ENCODE data around the gene ZFAND3. TPM values are rescaled to one million over a fixed set of nuclear protein-coding genes. Genes with fewer than 3 reads are reported as not detected.

Gene ZFAND3
- polyA plus RNA-seq, 2 of the 4 experiments (the other 2 are of a cell fraction) = 12.0 to 50.0 TPM

DNA sequence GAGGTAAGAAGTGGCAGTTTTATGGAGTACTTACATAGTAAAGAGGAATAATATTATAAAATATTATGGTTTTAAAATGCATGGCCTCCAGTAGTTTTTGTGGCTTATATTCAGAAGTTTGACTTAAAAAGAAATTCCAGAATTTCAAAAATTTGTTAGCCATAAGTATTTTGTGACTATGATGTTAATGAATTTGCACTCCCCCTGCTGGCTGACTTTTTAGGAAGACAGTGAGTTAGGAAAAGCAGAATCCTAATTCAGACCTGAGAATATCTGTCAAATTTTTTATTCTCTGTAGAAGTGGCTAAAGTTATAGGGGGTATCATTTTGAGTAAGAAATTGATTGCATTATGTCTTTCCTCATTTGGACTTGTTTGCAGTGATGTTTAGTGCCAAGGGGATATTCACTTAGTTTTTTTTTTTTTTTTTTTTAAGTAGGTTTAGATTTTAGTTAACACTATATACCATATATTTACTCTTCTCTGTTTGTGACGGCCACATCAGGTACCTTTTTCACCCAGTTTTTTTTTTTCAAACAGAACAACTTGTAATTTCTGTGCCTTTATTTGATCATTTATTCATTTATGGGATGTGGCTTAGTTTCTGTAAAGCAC is 40.8 kb downstream of the ZFAND3 start:
- peaks cover 38% of the 10 kb centered on the region for H3K4me1 ChIP-seq
- H3K27ac ChIP-seq = no peak overlapping the region
- H3K9me3 ChIP-seq = no peaks in the 10 kb centered on the region
- H3K4me3 ChIP-seq = no peak overlapping the region
- ATAC-seq = peak in 1 of 2 experiments; percentile 39; a peak in 1 of 6 replicates
- FAIRE-seq = no peak
- H3K4me2 ChIP-seq = no peak overlapping the region
- 13% methylated on average over 1 of the region's 1 CpG for WGBS (ENCODE audit: missing lambda C conversion rate)
- peak; percentile 12 to 40 for DNase-seq (ENCODE audit: low read depth in 1 of 2, low spot score in 1 of 2)
- CTCF ChIA-PET = interaction anchor here (0.6 to 1.0 kb wide), 4 partner anchors 22 to 816 kb away, joined by 3 to 7 read pairs (median 4); no protein-coding TSS in a partner anchor
- POLR2A ChIA-PET = interaction anchor here (1.7 kb wide), 1 partner anchor 41 kb away, joined by 7 read pairs; the partner anchor contains the start of gene ZFAND3
- TF ChIP-seq SMC3 (IDR thresholded peaks at IDR 0.05) (peak; percentile 56; the same call in 2 of the 3 replicates), RAD21 (conservative IDR thresholded peaks at IDR 0.05 in 1 of 2, IDR thresholded peaks at IDR 0.05 in 1 of 2) (peak; percentile 39 to 44; a peak in 2 of 5 replicates)
- TF ChIP-seq, protein P1, sequence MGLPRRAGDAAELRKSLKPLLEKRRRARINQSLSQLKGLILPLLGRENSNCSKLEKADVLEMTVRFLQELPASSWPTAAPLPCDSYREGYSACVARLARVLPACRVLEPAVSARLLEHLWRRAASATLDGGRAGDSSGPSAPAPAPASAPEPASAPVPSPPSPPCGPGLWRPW (IDR thresholded peaks at IDR 0.05) = no peak
- TF ChIP-seq, protein P2, sequence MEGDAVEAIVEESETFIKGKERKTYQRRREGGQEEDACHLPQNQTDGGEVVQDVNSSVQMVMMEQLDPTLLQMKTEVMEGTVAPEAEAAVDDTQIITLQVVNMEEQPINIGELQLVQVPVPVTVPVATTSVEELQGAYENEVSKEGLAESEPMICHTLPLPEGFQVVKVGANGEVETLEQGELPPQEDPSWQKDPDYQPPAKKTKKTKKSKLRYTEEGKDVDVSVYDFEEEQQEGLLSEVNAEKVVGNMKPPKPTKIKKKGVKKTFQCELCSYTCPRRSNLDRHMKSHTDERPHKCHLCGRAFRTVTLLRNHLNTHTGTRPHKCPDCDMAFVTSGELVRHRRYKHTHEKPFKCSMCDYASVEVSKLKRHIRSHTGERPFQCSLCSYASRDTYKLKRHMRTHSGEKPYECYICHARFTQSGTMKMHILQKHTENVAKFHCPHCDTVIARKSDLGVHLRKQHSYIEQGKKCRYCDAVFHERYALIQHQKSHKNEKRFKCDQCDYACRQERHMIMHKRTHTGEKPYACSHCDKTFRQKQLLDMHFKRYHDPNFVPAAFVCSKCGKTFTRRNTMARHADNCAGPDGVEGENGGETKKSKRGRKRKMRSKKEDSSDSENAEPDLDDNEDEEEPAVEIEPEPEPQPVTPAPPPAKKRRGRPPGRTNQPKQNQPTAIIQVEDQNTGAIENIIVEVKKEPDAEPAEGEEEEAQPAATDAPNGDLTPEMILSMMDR (IDR thresholded peaks at IDR 0.05) = peak; percentile 54

DNA sequence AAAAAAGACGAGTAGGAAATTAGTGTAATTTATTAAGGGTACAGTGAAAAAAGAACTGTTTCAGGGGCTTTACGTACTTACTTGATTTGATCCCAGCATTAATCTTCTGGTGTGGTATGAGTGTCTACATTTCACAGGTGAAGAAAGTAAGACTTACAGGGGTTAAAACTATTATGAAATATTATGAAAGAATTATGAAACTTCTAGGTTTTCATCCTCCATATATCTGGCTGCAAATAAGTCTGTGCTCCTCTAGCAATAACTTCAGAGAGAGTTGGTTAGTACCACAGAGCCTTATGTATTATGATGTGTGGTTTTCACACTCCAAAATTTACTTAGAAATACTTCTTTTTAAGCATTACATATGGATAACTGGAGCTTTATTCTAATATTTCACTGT is 41.9 kb downstream of the ZFAND3 start:
- no peak overlapping the region for H3K27ac ChIP-seq
- WGBS (ENCODE audit: missing lambda C conversion rate) = 74% methylated on average over 2 of the region's 2 CpGs
- TF ChIP-seq CEBPB (IDR thresholded peaks at IDR 0.05) = 0 out of 4 replicates have a peak, but pooled peaks of 1 of the 2 experiments have one; percentile 11
- TF ChIP-seq, protein P3, sequence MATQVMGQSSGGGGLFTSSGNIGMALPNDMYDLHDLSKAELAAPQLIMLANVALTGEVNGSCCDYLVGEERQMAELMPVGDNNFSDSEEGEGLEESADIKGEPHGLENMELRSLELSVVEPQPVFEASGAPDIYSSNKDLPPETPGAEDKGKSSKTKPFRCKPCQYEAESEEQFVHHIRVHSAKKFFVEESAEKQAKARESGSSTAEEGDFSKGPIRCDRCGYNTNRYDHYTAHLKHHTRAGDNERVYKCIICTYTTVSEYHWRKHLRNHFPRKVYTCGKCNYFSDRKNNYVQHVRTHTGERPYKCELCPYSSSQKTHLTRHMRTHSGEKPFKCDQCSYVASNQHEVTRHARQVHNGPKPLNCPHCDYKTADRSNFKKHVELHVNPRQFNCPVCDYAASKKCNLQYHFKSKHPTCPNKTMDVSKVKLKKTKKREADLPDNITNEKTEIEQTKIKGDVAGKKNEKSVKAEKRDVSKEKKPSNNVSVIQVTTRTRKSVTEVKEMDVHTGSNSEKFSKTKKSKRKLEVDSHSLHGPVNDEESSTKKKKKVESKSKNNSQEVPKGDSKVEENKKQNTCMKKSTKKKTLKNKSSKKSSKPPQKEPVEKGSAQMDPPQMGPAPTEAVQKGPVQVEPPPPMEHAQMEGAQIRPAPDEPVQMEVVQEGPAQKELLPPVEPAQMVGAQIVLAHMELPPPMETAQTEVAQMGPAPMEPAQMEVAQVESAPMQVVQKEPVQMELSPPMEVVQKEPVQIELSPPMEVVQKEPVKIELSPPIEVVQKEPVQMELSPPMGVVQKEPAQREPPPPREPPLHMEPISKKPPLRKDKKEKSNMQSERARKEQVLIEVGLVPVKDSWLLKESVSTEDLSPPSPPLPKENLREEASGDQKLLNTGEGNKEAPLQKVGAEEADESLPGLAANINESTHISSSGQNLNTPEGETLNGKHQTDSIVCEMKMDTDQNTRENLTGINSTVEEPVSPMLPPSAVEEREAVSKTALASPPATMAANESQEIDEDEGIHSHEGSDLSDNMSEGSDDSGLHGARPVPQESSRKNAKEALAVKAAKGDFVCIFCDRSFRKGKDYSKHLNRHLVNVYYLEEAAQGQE (IDR thresholded peaks at IDR 0.05) = no peak
- no peak overlapping the region for H3K4me3 ChIP-seq
- FAIRE-seq (no peak), ATAC-seq (no peak), DNase-seq (ENCODE audit: low read depth in 1 of 2, low spot score in 1 of 2) (no peak)
- no peaks in the 10 kb centered on the region for H3K9me3 ChIP-seq
- ChIA-PET CTCF (interaction anchor here (0.7 kb wide), 1 partner anchor 150 kb away, joined by 3 read pairs; no protein-coding TSS in a partner anchor), POLR2A (no interaction called here)
- peaks cover 46% of the 10 kb centered on the region for H3K4me1 ChIP-seq
- H3K4me2 ChIP-seq = no peak overlapping the region

DNA sequence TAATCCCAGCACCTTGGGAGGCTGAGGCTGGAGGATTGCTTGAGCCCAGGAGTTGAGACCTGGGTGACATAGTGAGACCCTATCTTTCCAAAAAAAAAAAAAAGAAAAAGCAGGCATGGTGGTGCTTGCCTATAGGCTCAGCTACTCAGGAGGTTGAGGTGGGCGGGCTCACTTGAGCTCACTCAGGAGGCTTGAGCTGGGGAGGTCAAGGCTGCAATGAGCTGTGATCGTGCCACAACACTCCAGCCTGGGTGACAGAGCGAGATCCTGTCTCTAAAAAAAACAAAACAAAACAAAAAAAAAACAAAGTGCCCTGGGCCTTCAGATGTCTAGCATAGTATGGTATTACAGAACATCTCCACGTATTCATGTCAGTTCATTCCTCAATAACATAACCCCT is 42.9 kb downstream of the ZFAND3 start:
- WGBS (ENCODE audit: missing lambda C conversion rate) = 87% methylated on average over 4 of the region's 4 CpGs
- ChIA-PET CTCF (no interaction called here), POLR2A (no interaction called here)
- Histone ChIP-seq H3K4me1 (peaks cover 56% of the 10 kb centered on the region), H3K4me2 (peak overlapping the region; percentile 54), H3K27ac (0 out of 6 replicates have a peak overlapping the region, but pooled peaks of 1 of the 2 experiments have one; percentile 37), H3K9me3 (no peaks in the 10 kb centered on the region), H3K4me3 (no peak overlapping the region)
- TF ChIP-seq HOXA7 (CRISPR knock-in tag; IDR thresholded peaks at IDR 0.05) (no peak), RAD21 (conservative IDR thresholded peaks at IDR 0.05 in 1 of 2, IDR thresholded peaks at IDR 0.05 in 1 of 2) (no peak), RFX5 (IDR thresholded peaks at IDR 0.05) (no peak), HOXB5 (CRISPR knock-in tag; IDR thresholded peaks at IDR 0.05) (no peak), FOSL2 (IDR thresholded peaks at IDR 0.05) (no peak), FOSL2 (CRISPR knock-in tag; IDR thresholded peaks at IDR 0.05) (no peak), CBX2 (IDR thresholded peaks at IDR 0.05; ENCODE audit: borderline replicate concordance, low read depth) (no peak), KDM1A (IDR thresholded peaks at IDR 0.05; ENCODE audit: low read depth) (no peak), FOSB (CRISPR knock-in tag; IDR thresholded peaks at IDR 0.05) (no peak)
- TF ChIP-seq, protein P4, sequence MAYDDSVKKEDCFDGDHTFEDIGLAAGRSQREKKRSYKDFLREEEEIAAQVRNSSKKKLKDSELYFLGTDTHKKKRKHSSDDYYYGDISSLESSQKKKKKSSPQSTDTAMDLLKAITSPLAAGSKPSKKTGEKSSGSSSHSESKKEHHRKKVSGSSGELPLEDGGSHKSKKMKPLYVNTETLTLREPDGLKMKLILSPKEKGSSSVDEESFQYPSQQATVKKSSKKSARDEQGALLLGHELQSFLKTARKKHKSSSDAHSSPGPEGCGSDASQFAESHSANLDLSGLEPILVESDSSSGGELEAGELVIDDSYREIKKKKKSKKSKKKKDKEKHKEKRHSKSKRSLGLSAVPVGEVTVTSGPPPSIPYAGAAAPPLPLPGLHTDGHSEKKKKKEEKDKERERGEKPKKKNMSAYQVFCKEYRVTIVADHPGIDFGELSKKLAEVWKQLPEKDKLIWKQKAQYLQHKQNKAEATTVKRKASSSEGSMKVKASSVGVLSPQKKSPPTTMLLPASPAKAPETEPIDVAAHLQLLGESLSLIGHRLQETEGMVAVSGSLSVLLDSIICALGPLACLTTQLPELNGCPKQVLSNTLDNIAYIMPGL (CRISPR knock-in tag; IDR thresholded peaks at IDR 0.05; ENCODE audit: borderline replicate concordance) = no peak
- TF ChIP-seq, protein P5, sequence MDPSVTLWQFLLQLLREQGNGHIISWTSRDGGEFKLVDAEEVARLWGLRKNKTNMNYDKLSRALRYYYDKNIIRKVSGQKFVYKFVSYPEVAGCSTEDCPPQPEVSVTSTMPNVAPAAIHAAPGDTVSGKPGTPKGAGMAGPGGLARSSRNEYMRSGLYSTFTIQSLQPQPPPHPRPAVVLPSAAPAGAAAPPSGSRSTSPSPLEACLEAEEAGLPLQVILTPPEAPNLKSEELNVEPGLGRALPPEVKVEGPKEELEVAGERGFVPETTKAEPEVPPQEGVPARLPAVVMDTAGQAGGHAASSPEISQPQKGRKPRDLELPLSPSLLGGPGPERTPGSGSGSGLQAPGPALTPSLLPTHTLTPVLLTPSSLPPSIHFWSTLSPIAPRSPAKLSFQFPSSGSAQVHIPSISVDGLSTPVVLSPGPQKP (IDR thresholded peaks at IDR 0.05; ENCODE audit: low read depth, low read length) = no peak
- no peak for ATAC-seq
- DNase-seq (ENCODE audit: low read depth in 1 of 2, low spot score in 1 of 2) = no peak
- FAIRE-seq = no peak

Data from A549 (cell line).